GM10266 (cell line): ENCODE results near the gene C1QTNF8.

Source experiments
- DNase-seq: peaks from one replicate; pipeline ENCODE4 v3.0.0; 2012; ENCODE audit errors: extremely low spot score
- TF ChIP-seq, protein P1 (sequence below): IDR thresholded peaks from 2 replicates; pipeline ENCODE4 v1.5.1; 2012; ENCODE audit warnings: mild to moderate bottlenecking, low read depth; ENCODE audit not compliant: control insufficient read depth, insufficient read depth; ENCODE audit errors: missing control alignments

The C1QTNF8 gene

DNA sequence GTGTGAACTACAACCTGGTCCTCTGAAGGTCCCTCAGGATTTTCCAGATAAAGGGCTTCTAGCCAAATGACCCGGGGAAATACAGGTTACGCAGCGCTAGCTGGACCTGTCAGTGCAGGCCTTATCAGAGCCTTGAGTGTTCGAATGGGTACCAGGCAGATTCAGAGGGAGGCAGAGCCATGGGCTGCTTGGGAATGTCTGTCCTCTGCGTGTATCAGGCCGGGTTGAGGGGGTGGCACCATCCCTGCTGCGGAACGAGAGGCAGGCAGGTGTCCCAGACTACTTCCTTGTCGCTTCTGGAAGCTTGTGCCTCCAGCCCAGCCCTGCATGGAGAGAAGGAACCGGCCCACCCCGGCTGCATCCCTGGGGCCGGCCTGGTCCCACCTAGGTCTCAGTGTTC is 57.1 kb downstream of the C1QTNF8 start:
- TF ChIP-seq, protein P1, sequence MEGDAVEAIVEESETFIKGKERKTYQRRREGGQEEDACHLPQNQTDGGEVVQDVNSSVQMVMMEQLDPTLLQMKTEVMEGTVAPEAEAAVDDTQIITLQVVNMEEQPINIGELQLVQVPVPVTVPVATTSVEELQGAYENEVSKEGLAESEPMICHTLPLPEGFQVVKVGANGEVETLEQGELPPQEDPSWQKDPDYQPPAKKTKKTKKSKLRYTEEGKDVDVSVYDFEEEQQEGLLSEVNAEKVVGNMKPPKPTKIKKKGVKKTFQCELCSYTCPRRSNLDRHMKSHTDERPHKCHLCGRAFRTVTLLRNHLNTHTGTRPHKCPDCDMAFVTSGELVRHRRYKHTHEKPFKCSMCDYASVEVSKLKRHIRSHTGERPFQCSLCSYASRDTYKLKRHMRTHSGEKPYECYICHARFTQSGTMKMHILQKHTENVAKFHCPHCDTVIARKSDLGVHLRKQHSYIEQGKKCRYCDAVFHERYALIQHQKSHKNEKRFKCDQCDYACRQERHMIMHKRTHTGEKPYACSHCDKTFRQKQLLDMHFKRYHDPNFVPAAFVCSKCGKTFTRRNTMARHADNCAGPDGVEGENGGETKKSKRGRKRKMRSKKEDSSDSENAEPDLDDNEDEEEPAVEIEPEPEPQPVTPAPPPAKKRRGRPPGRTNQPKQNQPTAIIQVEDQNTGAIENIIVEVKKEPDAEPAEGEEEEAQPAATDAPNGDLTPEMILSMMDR, result no peak
- DNase-seq, result no peak
